HEK293 (cell line): ENCODE measurements around the gene MTFR1L.

Experiments
- OVOL3 ChIP-seq: fragments of 450-650 bp; formaldehyde crosslinking; IDR thresholded peaks from 2 replicates; pipeline ENCODE4 v1.5.1; 2016; ENCODE audit warnings: missing biosample characterization, missing genetic modification characterization
- TCF7L2 ChIP-seq: IDR thresholded peaks from 2 replicates; pipeline ENCODE4 v1.6.1; 2011; ENCODE audit warnings: low read depth, mild to moderate bottlenecking, inconsistent platforms, low read length, moderate library complexity, borderline replicate concordance
- ZFP3 ChIP-seq: fragments of 450-650 bp; formaldehyde crosslinking; IDR thresholded peaks from 2 replicates; pipeline ENCODE4 v1.5.1; 2016; ENCODE audit warnings: low read depth, missing biosample characterization, missing genetic modification characterization

DNA sequence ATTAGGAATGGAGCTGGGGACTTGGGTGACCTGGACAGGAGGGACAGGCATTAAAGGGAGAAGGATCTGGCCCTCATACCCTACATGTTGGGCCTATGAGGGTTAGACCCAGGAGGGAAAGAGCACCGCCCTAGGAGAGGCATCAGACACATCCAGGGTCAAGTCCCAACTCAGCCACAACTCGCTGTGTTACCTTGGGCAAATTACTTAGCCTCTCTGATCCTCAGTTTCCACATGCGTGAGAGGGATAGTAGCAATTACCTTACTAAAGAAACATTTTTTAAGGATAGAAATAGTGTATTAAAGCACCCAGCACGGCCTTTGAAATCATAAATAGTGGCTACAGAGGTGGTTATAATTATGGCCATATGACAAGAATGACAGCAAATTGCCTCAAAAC, 39.9 kb upstream of the MTFR1L start:
- TF ChIP-seq TCF7L2, result no peak
- no peak for TF ChIP-seq OVOL3 (tag by site-specific recombination)
- TF ChIP-seq ZFP3 (tag by site-specific recombination), result no peak
